HG03196 (cell line): ENCODE data around the gene DOCK9.

ENCODE experiments used
- ATAC-seq: cut with Tn5 transposase; IDR thresholded peaks from one replicate; pipeline ENCODE4 v1.9.1; 2021; ENCODE audit not compliant: unreplicated experiment

DOCK9 gene

DNA sequence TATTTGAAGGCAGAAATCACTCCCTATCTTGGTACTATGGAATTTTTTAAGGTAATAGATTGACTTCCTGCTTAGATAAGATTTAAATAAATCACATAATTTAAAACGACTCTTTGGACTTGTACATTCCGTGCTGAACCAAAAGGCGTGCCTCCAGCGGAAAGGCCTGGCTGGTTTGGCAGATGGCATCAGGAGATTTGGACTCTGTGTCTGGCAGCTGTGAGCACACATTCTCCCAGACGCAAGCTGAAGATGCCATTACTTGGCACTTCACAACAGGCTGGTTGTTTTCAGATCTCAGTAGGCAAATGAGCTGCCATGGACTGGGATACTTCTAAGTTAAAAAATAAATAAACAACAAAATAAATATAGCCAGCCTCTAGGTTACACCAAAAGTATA, 120.9 kb downstream of the DOCK9 start:
- ATAC-seq: no peak

DNA sequence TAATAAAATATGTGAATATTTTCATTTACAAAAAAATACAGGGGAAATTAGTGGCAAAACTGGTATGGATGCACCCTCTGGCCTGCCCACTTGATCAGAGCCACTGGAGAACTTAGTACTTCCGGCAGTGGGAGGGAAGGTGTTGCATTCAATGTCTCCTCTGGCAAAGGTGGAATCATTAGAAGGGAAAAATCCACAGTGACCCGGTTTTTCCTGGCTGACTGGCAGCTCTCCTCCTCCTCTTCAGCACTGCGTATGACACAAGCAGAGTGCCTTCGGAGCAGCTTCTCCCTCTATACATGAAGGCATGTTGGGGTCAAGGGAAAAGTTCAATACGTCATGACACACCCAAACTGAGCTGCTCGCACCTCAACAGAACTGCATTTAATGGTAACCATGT, 123.4 kb downstream of the DOCK9 start:
- no peak for ATAC-seq

DNA sequence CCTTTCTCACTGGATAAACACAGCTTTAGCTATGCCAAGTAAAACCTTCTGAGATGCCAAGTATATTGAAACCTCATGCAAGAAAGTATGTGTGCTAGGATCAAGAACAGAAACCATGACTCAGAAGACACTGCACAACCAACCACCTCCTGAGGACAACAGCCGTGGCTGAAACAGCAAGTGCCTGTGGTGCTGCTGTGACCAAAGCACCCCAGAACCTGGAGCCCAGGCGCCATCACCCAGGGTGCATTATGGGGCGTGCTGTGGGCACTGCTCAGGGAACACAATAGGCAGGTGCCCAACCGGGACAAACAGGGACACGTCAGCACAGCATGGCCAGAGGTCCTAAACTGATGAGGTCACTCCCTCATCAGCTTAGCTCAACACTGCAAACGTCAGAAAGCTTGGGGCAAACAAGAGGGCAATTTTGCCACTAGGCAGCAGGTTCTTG, 124.1 kb downstream of the DOCK9 start:
- peak; percentile 99 for ATAC-seq

DNA sequence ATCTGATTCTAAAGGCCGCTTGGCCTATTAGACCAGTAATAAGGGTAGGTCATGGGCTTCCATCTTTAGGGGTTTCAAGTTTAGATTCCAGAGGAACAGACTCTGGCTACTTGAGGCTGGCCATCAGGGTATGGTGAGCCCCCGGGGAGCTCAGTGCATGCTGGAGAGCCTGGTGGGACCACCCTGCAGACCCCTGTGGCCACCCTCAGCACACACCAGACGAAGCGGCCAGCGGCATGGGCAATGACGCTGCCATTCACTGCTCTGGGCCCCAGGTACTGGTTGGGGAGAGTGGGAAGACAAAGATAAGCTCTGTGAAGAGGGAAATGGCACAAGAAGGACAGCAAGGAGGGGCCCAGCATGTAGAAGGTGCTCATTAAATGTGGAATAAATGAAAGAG, 126.6 kb downstream of the DOCK9 start:
- ATAC-seq: no peak

DNA sequence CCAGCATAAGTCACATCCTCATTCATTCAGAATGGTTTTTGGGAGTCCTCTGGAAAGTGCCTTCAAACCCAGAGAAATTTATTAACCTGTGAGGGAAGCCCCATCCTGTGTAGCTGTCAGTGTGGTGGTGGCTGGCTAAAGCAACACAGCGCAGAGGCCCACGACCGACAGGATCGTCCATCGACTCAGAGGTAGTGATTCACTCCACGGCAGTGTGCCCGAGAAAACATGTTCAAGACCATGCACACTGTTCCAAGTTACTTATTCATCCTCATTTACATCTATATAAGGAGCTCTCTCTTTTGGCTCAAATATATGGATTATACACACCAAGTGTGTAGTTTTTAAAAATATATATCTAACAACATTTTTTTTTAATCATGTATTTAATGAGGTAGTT, 129.1 kb downstream of the DOCK9 start:
- ATAC-seq: no peak

DNA sequence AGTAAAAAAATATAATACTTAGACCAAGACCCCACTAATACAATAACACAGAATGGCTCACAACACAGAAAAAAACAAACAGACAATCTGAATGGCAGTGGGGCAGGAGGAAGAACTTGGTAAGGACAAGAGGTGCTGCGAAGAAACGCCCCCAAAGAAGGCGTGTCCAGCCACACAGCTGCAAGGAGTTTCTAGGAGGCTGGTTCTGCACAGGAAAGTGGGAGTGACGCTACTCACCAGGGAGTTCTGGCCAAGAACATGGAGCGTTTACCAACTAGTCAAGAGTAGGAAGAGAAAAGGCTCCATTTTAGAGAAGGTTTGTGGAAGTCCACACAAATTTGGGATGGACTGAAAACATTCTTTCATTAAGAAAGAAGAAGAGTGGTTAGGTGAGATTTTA, 130.1 kb downstream of the DOCK9 start:
- no peak for ATAC-seq

DNA sequence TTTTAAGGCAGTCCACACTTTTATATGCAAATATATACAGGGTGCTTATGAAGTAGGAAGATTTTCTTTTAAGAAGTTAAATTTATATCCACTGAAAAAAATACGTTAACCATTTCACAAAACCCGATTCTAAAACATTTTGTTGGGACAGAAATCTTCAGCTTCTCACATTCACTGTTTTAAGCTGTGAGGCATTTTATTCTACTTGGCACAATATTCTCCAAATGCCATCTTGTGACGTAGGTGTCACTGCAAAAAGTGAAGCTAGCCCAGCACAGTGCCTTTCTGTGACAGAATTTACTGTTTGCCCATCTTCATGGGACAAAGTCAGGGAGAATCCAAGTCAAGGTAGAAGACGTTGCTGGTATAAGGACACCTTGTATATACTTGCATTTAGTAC, 130.9 kb downstream of the DOCK9 start:
- ATAC-seq: no peak

DNA sequence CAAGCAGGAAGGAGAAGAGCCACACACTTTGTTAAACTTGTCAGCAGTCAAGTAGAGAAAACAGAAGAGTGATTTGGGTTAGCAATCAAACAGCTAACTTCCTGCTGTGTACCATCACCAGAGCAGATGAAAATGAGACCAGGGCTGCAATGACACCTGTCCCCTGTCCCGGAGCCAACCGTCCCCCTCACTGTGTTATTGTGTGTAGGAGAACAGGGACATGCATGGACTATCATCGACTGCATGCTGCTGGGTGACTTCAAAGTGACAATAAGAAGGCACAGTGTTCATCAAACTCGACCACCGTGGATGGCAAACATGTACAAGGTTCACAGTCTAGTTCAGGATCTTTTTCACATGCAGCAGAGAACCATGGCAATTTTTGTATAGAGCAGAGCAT, 131.3 kb downstream of the DOCK9 start:
- no peak for ATAC-seq

DNA sequence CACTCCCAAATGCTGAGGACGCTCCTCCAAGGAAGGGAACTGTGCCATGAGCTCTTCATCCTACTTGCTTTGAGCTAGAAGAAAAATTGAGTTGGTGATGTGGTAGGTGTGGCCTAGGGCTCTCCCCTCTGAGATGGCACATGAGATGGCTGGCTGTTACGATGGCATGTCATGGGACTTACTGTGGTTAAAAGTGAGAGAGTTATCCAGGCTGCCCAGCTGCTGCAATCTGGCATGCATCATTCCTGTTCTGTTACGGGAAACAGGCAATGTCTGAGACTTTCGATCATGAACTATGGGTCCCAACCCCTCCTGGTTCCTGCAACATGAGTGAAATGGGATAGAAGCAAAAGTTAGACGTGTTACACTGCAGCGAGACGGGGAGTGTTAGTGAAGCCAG, 132.1 kb downstream of the DOCK9 start:
- ATAC-seq: no peak

DNA sequence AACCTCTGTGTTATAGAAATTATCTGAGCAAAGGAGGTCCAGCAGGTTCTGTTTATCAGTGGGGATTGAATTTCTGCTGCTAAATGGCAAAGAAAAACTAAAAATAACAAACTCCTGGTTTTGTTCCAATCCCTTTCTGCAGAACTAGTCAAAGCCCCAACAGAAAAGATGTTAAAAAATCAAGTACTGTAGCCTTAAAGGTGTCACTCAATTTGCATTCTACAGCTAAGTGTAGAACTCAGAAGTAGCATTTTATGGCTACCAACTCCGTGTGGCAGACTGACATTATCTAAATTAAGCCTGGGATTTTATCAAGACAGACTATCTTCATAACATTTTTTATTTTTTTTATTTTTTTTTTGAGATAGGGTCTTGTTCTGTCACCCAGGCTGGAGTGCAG, 133.8 kb downstream of the DOCK9 start:
- no peak for ATAC-seq

DNA sequence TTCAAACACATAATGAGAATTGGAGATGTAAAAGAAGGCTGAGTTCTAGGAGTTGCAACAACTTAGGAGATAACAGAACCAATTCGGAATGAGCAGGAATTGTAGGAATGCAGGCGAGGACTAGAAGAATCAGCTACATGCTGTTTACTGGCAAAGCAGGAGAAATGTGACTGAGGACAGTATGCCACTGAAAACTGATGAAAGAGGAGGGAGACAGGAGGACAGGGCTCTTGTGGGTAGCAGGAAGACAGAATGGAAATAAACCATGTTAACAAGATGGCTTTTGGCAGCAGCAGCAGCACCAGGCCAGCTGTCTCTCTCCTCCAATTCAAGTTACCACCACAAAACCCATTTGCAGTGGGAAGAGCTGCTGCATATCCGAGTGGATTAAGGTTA, 134.4 kb downstream of the DOCK9 start:
- ATAC-seq: no peak

DNA sequence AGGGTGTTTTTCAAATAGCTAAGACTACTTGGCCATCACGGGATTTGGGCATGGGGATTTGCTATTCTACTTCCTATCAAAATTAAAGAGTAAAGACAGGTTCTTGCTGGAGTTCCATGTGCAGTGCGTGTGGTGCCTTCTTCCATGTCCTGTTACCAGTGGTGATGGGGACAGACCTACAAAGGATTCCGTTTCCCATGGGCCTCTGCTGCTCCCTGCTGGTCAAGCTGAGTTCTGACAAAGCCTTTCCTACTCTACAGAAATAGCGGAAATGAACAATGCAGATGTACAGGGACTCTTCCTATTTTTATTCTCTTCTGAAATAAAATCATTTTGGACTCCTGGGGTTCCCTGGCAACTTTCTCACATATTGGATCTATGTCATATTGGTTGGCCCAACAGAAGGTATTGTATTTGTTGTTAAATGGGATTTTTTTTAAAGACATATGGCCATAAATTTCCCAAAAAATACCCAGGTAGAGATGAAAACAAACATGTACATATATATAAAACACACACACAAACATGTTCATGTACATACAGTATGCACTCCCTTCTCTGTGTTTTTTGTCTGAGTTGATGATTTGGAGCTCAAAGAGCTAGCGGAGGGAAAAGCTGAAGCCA, 134.9 kb downstream of the DOCK9 start:
- peak; percentile 92 for ATAC-seq

DNA sequence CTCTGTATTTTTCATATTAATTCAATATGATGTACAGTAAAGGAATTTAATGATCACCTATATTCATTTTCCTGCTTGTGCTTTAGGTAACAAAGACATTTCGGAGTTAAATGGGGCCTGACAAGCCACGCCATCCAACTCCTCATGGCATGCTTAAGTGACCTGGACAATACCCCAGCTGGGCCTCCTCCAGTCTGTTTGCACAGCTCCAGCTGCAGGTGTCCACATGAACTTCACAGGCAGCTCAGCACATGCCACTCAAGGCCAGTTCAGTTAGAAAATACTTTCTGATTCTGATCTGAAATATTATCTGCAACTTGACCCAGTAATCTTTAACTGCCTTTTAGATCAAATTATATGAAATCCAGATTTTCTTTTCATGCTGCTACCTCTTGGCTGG, 135.8 kb downstream of the DOCK9 start:
- ATAC-seq: no peak

DNA sequence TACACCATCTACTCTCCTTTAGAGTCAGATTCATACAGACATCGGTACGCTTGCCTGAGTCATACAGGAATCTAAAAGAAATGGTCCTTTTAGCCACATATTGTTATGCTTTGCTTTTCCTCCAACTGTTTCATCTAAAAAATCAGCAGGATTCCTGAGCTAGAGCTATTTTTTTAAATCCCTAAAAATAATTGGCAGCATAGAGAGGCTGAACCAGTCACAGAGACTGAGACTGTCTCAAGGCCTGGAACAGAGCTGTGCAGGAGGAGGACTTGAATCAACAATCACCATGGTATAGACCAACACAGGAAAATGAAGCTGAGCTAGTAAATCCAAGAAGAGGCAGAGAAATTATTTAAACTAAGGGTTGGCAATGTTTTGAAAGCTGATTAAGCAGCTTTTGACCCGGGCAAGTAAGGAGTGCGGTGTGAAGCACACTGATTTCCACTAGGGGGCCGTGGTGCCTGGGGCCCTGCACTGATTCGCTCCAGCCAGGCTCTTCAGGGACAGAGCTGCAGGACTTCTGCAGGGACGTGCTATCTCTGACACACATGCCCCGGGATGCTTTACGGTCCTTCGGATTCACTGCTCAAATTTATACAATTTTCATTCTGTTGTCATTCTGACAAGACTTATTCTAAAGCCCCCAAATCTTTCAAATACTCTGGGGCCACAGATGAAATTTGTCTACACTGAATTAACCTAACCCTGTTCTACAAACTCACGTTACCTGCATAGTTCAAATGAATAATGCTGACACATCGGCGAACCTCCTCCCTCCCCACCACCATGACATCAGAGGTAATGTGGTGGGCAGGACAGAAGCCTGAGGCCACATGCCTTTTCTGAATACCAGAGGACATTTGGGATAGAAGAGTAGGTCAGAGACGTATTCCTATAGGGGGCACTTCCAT, 137.8 kb downstream of the DOCK9 start:
- ATAC-seq: peak; percentile 86

DNA sequence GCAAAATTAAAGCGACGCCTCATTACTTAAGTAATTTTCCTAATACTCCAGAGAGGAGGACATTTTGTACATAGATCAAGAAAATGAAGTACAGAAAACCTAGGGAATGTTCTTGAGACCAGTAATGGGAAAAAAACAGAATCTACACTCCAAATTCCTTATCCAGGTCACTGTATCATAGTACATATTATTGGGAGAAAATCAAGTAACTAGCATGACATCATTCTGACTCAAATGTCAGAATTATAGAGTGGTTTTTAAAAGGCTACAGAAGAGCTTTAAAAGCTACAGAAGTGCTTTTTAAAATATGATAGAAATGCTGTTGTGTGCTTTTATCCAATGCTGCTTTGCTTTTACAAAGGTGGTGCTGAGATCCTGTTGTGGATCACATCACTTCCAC, 139.1 kb downstream of the DOCK9 start:
- ATAC-seq: no peak

DNA sequence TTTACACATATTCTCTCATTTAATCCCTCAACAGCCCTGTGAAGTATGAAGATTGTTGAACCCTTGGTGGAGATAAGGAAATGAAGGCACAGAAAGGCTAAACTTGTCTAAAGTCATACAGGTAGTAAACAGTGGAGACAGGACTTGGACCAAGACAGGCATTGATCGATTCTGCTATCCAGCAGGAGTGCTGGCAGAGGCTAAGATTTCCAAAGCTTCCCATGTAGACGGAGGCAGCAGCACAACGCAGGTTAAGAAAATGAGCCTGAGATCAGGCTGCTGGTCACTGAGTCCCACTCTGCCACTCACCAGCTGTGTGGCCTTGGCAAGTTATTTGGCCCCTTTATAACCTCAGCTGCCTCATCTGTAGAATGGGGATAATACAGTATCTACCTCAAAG, 140.0 kb downstream of the DOCK9 start:
- ATAC-seq: no peak

DNA sequence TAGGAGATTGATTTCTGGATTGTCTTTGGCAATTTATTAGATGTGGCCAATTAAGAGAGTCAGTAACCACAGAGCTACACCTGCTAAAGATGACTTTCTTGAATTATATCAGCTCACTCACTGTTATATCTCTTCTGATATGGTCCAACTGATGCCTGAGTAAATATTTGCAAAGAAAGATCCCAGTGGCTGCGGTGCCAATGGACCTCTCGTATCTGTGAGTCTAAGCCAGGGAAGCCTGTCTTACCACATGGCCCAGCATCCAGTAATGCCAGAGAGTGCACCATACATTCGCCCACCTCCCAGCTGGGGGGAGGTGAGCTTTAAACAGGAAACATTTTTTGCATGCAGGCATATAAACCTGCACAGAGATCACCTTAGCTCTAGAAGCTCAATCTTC, 142.7 kb downstream of the DOCK9 start:
- ATAC-seq: no peak

DNA sequence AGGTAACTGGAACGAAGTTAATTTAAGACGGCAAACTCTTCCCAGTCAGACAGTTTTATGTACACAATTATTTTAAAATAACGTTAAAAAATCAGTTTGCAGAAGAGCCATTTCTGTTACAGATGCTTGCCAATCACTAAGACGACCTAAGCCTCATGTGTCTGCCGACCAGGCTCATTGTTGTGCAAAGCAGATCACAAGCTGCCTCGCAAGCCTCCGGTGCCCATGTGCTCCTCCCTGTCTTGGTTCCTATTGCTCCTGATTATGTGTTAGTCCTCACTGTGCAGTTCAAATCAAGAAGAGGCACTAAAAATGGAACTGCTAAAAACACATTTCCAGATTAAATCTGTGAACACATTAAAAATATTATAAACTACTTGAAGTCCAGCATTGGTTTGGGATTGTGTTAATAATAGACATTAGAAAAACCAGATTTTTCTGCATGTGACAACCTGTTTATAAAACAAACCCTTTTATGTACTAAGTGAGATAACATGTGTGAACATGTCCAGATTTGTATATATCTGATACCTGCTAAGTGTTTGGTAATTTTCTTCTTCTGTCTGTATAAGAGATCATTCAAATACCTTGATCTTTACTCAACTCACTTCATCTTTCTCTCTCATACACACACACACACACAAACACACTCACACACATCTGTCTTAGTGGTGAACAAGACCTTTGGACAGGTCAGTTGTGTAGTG, 143.5 kb downstream of the DOCK9 start:
- ATAC-seq: no peak

DNA sequence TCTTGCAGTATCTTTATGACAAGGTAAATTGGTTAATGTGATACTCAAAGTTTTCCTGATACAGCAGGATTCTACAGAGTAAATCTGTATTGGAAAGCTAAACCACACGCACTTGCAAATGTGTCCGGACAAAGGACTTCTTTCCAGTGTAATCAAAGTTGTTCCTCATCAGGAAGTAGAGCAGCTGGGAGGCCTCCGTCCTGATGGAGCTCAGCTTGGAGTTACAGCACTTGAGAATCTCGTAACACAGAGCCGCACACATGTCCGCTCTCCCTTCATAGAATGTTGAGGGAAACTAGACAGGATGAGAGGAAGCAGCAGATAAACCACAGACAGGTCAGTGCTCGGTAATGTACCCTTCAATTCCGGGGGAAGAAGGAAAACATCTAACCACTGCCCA, 146.6 kb downstream of the DOCK9 start:
- ATAC-seq: no peak

DNA sequence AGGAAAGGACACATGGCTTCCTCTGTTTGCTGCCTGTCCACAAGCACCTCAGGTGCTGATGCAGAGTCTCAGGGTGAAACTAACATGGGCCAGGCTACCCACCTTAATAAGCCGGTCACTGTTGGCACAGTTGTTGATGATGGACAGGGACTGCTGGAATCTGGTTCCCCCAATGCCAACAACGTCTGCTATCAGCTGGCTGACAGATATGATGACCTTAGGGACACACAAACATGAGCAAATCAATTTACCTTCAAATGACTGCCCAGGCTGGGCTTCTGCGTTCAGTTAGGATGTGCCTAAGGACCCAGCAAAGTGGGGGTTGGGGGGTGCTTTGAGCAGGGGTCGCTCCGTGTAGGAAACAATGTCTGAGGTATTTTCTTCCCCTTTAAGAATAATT, 148.3 kb downstream of the DOCK9 start:
- no peak for ATAC-seq

DNA sequence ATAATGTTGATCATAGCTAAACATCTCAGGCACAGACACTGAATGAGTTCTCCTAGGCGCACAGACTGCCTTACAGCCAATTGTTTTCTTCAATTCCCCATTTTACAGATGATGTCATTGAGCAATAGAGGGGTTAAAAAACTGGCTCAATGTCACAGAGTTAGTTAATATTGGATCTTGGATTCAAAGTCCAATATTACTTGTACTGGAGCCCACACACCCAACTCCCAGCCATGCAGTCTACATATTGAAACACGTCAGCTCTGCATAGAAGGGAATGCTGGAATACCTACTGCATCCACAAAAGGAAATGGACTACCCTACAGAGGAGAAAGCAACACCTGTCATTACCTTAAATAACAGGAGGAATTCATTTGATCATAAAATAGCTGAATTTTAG, 149.2 kb downstream of the DOCK9 start:
- ATAC-seq: no peak

DNA sequence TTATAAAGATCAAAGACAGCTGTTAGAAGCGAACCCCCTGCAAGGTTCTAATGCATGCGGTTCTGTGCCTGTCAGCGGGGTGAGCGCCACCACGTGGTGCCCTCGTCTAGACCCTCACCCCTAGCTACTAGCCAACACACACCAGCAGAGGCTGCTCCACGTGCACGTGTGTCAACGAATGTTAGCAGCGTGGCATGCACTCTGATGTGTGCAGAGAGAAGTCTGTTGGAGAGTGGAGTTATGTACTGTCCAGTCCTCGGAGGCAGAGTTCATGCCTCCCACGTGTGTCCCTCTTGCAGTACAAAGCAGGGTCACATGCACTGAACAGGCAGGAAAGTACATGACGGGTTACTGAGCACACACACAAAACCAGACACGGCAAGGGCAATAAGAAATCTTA, 150.4 kb downstream of the DOCK9 start:
- ATAC-seq: no peak
